H7 (cell line): ENCODE results near the gene RIN3. TPM values are rescaled to one million over a fixed set of nuclear protein-coding genes. Genes with fewer than 3 reads are reported as not detected.

ENCODE experiments used
- DNase-seq: peaks from one replicate; pipeline ENCODE4 v3.0.0; 2012
- H3K27me3 ChIP-seq: 2 replicates; pipeline ENCODE4 v1.6.0; 2011; ENCODE audit warnings: mild to moderate bottlenecking, low read length; ENCODE audit not compliant: control insufficient read depth, insufficient read depth
- H3K36me3 ChIP-seq: replicated peaks from 2 replicates; pipeline ENCODE4 v1.5.1; 2011; ENCODE audit warnings: low read length; ENCODE audit not compliant: control insufficient read depth, insufficient read depth
- H3K4me3 ChIP-seq: 2 replicates; pipeline ENCODE4 v1.5.1; 2011; ENCODE audit warnings: low read depth, mild to moderate bottlenecking, control low read depth, low read length, moderate library complexity; ENCODE audit not compliant: insufficient read depth
- total RNA-seq: library from RNA; depleted of rRNA; stranded (reverse); fragments of >200 nt; shearing (Covaris generic); gene quantifications from 2 replicates; pipeline ENCODE4 v1.2.3, GENCODE V29; 2014

RIN3 gene
- total RNA-seq, 1 experiment from 2014 or later = 0.76 TPM

DNA sequence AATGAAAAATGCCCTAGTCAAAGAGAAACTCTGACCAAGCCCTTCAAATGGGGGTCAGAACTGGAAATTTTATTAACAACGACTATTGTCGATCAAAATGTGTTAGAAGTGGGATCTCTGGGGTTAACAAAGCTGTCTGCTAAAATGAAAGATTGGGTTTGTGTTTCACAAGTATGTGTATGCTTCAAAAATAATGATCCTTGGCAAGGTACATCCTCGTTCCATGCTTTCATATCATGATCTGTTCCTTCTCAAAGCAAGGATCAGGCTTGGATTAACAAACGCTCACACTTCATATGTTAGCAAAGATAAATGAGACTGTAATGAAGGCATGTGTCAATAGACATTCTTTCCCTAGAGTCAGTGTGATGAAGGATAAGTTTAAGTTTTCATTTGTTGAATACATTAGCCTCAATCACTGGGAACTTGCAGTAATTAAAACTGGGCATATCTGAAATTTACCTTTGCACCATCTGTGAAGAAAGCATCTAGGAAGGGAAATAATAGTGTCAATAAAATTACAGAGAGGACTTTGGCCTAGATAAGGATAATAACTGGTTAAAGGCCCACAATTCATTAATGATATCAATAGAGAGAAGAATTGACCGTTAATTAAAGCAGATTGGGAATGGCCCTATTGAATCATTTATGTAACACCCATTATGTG, 91.8 kb downstream of the RIN3 start:
- H3K36me3 ChIP-seq = no peaks in the 10 kb centered on the region
- no peaks in the 10 kb centered on the region for H3K27me3 ChIP-seq
- DNase-seq = no peak
- no peak overlapping the region for H3K4me3 ChIP-seq

DNA sequence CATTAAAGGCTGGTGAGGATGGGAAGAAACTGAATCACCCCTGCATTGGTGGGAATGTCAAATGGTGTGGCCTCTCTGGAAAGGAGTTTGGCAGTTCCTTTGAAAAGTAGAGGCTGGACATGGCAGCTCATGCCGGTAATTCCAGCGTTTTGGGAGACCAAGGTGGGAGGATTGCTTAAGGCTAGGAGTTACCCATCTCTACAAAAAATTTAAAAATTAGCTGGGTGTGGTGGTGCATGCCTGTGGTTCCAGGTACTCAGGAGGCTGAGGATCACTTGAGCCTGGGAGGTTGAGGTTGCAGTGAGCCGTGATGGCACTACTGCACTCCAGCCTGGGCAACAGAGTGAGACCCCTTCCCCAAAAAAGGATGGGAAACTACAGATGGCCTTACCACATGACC, 93.7 kb downstream of the RIN3 start:
- no peak for DNase-seq
- Histone ChIP-seq H3K36me3 (no peaks in the 10 kb centered on the region), H3K27me3 (no peaks in the 10 kb centered on the region), H3K4me3 (no peak overlapping the region)

DNA sequence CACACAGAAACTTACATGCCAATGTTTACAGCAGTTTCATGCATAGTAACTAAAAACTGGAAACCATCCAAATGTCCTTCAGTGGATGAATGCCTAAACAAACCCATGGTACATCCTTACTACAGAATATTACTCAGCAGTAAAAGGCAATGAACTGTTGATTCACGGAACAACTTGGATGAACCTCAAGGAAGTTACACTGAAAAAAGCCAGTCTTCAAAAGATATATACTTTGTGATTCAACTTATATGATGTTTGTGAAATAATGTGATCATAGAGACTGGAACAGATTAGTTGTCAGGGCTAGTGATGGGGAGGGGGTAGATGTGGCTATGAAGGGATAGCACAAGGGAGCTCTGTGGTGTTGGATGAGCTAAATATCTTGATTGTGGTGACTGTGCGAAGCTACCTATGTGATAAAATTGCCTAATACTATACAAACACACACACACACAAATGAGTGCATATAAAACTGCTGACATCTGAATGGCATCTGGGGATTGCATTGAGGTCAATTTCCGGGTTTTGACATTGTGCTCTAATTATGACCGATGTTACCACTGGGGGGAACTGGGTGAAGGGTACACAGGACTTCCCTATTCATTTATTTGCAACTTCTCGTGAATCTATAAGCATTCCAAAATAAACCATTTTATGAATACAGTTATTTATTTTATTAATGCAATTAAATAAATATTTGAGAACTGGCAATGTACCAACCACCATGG, 94.3 kb downstream of the RIN3 start:
- H3K36me3 ChIP-seq = no peaks in the 10 kb centered on the region
- H3K4me3 ChIP-seq = no peak overlapping the region
- no peaks in the 10 kb centered on the region for H3K27me3 ChIP-seq
- no peak for DNase-seq

DNA sequence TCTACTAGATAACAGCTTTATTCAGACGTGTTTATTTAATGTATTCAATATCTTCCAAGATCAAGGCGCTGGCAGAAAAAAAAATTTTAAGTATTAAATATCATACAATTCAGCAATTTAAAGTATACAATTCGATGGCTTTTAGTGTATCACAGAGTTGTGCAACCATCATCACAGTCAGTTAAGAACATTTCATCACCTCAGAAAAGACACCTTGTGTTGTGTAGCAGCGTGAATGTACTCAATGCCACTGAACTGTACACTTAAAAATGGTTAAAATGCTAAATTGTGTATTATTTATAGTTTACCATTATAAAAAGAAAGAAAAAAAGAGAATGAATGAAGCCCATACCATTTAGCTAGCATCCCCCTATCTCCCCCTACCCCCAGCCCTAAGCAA, 96.4 kb downstream of the RIN3 start:
- no peaks in the 10 kb centered on the region for H3K27me3 ChIP-seq
- DNase-seq = no peak
- no peaks in the 10 kb centered on the region for H3K36me3 ChIP-seq
- no peak overlapping the region for H3K4me3 ChIP-seq

DNA sequence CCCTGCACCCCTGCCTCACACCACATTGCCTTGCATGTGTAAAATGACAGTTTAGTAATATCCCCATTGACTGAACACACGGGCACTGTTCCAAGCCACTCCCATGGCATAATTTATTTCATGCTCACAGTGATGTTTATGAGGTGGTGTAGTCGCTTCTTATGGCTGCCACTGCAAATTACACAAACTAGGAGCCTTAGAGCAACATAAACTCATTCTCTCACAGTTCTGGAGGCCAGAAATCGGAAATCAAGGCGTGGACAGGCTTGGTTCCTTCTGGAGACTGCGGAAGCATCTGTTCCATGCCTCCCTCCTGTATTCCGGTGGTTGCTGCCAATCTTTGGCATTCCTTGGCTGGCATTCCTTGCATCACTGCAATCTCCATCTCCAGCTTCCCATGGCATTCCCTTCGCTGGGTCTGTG, 97.3 kb downstream of the RIN3 start:
- no peak overlapping the region for H3K4me3 ChIP-seq
- no peaks in the 10 kb centered on the region for H3K36me3 ChIP-seq
- no peak for DNase-seq
- H3K27me3 ChIP-seq = no peaks in the 10 kb centered on the region

DNA sequence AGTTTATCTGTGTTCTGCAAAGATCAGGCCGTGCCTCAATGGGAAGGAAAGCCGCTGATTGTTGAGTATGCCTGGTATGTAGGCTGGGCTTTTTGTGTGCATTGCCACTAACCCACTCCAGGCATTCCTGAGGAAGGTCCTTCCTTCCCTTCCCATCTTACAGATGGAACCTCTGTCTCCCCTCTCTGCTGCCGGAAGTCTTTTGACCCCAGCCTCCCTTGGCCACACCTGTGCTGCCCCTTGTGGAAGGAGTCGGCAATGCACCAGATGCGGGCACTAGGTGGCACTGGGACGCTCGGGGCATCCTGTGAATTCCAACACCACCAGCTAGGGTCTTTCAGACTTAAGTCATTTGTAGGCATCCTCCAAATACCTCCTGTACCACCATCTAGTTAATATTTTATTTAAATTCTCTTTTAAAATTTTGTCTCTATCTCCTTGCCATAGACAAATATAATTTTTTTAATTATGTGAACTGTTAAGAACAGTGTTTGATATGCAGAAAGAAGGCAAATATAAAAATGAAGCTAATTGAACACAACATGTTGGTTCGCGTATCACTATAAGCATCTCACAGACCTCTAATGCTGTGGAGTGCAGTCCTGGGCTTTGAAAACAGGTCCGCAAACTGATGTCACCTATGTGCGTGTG, 99.6 kb downstream of the RIN3 start:
- Histone ChIP-seq H3K27me3 (no peaks in the 10 kb centered on the region), H3K36me3 (no peaks in the 10 kb centered on the region), H3K4me3 (no peak overlapping the region)
- DNase-seq = peak; percentile 90

DNA sequence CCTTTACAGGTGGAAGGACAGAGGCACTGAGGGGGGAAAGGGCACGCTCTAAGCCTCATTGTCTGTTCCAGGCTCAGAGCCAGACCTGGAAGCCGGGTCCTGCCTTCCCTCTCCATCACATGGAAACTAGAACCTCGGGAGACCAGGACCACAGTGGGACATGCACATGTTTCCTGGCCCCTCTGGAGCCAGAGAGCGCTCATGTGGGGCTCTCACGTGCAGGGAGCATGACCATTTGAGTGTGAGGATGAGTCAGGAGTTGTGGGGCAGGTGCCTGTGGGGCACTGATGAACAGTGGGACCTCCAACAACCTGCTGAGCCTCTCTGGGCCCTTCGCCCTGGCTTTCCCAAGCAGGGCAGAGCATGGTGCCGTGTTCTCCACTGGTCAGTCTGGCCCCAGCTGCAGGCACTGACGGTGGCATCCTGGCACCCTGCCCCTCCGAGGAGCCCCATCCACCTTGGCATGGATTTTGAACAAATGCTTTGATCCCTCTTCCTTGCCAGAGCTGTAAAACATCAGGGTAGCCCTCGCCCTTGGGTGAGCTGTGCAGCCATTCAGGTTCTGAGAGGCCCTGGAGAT, 100.2 kb downstream of the RIN3 start:
- H3K27me3 ChIP-seq = no peaks in the 10 kb centered on the region
- no peak overlapping the region for H3K4me3 ChIP-seq
- no peak for DNase-seq
- no peaks in the 10 kb centered on the region for H3K36me3 ChIP-seq

DNA sequence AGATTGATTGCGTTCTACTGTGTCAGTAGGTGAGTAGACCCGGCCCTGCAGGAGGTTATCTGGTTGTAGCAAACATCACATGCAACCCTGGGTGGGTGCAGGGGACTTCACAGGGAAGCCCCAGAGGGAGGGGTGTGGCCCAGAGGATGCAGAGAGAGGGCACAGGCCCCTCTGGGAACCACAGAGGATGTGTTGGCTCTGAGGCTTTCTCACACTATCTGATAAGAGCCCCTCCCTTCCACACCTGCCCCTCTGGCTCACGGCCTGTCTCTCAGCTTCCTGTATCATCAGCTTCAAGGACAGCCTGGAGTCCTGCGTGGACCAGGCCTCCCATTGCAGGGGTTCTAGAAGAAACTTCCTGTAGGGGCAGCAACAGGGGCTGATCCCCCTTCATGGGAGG, 101.9 kb downstream of the RIN3 start:
- DNase-seq = no peak

DNA sequence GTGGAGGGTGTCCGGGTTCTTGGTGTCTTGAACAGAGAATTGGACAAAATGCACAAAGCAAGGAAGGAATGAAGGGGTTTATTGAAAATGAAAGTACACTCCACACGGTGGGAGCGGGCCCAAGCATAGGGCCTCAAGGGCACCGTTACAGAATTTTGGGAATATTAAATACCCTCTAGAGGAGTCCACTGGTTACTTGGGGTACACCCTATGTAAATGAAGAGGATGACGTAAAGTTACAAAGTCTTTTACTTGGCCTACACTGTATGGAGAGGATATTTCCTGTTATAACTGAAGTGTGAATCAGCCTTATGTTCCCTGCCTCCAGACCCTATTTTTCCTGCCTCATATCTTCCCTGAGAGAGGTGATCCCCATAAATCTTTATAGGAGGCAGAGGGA, 102.6 kb downstream of the RIN3 start:
- no peaks in the 10 kb centered on the region for H3K27me3 ChIP-seq
- no peaks in the 10 kb centered on the region for H3K36me3 ChIP-seq
- DNase-seq = no peak
- H3K4me3 ChIP-seq = no peak overlapping the region

More for the DNA sequence above, 101.9 kb downstream of the RIN3 start:
- H3K4me3 ChIP-seq = no peak overlapping the region
- H3K27me3 ChIP-seq = no peaks in the 10 kb centered on the region
- H3K36me3 ChIP-seq = no peaks in the 10 kb centered on the region

DNA sequence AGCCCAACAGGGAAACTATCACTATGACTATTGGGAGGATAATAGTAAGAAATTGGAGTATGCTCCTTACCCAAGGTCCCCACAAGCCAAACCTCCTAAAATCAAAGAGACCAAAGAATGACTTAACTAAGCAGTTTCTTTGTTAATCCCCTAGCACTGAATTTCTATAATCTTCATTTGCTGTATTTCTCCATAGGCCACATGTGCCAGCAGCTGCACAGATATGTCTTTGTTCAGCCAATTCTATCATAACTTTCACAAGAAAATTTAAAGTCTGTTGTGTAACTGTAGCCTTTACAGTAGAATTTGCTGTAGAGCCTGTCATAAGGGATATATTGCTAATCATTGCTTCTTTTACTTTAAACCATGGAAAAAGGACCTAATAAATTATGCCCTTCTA, 104.0 kb downstream of the RIN3 start:
- no peaks in the 10 kb centered on the region for H3K27me3 ChIP-seq
- no peak overlapping the region for H3K4me3 ChIP-seq
- H3K36me3 ChIP-seq = no peaks in the 10 kb centered on the region
- no peak for DNase-seq

DNA sequence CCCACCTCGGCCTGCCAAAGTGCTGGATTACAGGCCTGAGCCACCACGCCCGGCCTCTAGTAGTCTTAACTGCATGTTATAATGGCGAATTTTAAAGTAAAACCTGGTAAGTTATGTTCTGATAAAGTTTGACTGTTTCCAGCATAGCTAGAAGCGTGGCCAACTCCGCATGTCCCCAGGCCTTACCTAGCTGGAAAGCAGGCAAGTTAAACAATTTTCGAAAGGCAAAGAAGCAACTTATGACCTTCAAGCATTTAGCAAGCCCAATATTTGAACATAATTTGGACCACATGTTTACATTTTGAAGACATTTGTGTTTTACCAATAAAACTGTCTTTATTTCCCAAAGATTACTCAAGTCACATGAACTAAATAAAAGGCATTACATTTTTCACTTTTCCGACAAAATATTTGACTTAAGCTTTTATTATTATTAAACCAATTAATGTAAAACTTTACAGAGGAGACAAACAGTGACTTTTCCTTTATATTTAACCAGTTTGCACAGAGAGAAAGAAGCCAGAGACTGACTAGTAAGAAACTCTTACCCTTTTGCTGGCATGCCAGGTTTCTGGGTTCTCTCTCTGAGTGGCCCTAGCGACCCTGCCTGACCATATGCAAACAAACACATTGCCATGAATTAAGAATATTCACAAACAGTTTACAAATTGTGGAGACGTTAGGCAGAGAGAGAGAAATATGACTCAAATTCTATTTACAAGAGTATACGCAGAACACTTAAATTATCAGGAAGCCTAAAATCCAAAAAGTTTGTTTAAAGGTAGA, 106.3 kb downstream of the RIN3 start:
- DNase-seq = no peak
- H3K4me3 ChIP-seq = no peak overlapping the region
- no peaks in the 10 kb centered on the region for H3K27me3 ChIP-seq
- no peaks in the 10 kb centered on the region; the same call in 1 of the 2 replicates for H3K36me3 ChIP-seq

DNA sequence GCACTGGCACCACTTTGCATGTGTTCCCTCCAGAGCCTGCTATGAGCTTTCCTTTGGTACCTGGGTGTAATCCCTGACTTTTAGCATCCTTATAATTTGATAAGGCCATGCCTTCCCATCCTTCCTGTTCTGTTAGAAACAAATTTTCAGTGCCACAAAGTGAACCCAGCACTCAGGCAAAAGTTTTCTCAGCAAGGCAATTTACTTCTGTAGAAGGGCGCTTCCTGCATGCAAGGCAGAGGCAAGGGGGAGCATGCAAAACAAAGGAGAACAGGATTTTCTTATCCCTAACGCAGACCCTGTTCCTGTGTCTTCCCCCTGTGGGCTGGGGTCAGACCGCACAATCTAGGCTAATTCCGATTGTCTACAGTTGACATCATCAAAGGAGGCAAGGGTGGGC, 108.7 kb downstream of the RIN3 start:
- no peaks in the 10 kb centered on the region for H3K27me3 ChIP-seq
- no peak overlapping the region for H3K4me3 ChIP-seq
- DNase-seq = no peak
- H3K36me3 ChIP-seq = no peaks in the 10 kb centered on the region; the same call in 1 of the 2 replicates

DNA sequence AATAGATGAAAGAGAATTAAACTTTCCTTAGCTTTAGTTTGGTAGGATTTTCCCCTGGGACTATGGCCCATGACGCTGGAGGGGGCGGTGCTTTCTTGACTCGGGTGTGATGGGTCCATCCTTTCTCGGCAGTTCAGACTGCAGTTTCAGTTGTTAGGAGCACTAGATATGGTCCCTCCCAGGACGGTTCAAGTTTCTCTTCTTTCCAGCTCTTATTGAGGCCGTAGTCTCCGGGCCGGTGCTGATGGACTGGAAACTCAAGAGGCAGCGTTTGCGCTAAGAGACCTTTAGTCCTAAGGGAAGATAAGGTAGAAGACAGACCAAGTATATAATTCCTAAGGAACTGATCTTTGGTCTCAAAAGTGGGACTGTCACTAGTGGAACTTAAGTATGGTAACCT, 111.2 kb downstream of the RIN3 start:
- Histone ChIP-seq H3K36me3 (no peaks in the 10 kb centered on the region; the same call in 1 of the 2 replicates), H3K4me3 (no peak overlapping the region), H3K27me3 (no peaks in the 10 kb centered on the region)
- no peak for DNase-seq

DNA sequence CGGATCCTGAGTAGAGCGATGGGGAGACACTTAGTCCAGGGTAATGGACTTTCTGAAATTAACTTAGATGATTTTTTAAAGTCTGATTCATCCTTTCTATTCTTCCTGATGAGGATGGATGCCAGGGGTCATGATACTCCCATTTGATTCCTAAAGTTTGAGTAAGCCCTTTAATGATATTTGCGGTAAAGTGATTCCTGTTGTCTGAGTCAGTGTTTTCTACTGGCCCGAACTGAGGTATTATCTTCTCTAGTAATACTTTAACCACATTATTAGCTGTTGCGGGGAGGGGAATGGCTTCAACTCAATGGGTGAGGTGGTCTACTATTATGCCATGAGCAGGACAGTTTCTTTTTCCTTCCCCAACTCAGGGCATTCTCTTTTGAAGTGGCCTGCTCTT, 111.6 kb downstream of the RIN3 start:
- Histone ChIP-seq H3K27me3 (no peaks in the 10 kb centered on the region), H3K4me3 (no peak overlapping the region), H3K36me3 (no peaks in the 10 kb centered on the region; the same call in 1 of the 2 replicates)
- DNase-seq = no peak
